OCI-LY7 (cell line): ENCODE data around the gene SPON1. TPM values are rescaled to one million over a fixed set of nuclear protein-coding genes. Genes with fewer than 3 reads are reported as not detected.

Experiments used
- BruUV-seq: library from RNA; stranded (reverse); fragments of 400-500 nt; replicated peaks from 2 replicates; lab custom pipeline; 2021; lab: Mats Ljungman, UMichigan
- CTCF ChIA-PET: fragments of 300-600 bp; sonication (Branson Sonifier 250); formaldehyde crosslinking; loops from one replicate; lab custom pipeline; 2022; ENCODE audit warnings: antibody characterized with exemption; ENCODE audit not compliant: unreplicated experiment; lab: Charles Lee
- POLR2A ChIA-PET: fragments of 300-600 bp; sonication (Branson Sonifier 250); formaldehyde crosslinking; loops from one replicate; lab custom pipeline; 2022; ENCODE audit warnings: antibody characterized with exemption; lab: Charles Lee
- DNase-seq: peaks from one replicate; pipeline ENCODE4 v3.0.0-alpha.2; 2015; ENCODE audit warnings: low spot score
- H2AFZ ChIP-seq: fragments of 200-600 bp; sonication (generic), shearing (Covaris generic); 2 replicates; pipeline ENCODE4 v1.6.1; 2014; ENCODE audit warnings: mild to moderate bottlenecking, antibody characterized with exemption, low read length, moderate library complexity
- H3K27ac ChIP-seq: fragments of 200-600 bp; sonication (generic); 2 replicates; pipeline ENCODE4 v1.5.1; 2014; ENCODE audit warnings: mixed run types, low read depth, mild to moderate bottlenecking, moderate library complexity, low read length, inconsistent platforms; ENCODE audit not compliant: poor library complexity, severe bottlenecking
- H3K36me3 ChIP-seq: fragments of 200-600 bp; sonication (generic); 2 replicates; pipeline ENCODE4 v1.6.1; 2014; ENCODE audit warnings: mild to moderate bottlenecking, antibody characterized with exemption, low read length, moderate library complexity, mixed read lengths; ENCODE audit not compliant: insufficient read depth
- H3K4me1 ChIP-seq: fragments of 200-600 bp; sonication (generic); 2 replicates; pipeline ENCODE4 v1.5.1; 2014; ENCODE audit warnings: mild to moderate bottlenecking, low read length; ENCODE audit not compliant: insufficient read depth, poor library complexity, severe bottlenecking
- H3K4me2 ChIP-seq: fragments of 200-600 bp; sonication (generic); 2 replicates; pipeline ENCODE4 v1.6.1; 2014; ENCODE audit warnings: mild to moderate bottlenecking, low read length
- H3K4me3 ChIP-seq: fragments of 200-600 bp; sonication (generic); 2 replicates; pipeline ENCODE4 v1.5.1; 2014; ENCODE audit warnings: mild to moderate bottlenecking, low read depth, low read length; ENCODE audit not compliant: poor library complexity, severe bottlenecking
- H3K79me2 ChIP-seq: fragments of 200-600 bp; sonication (generic); 2 replicates; pipeline ENCODE4 v1.6.1; 2016; ENCODE audit warnings: low read depth, mild to moderate bottlenecking, low read length, moderate library complexity, mixed read lengths; ENCODE audit not compliant: insufficient read depth
- H3K9me2 ChIP-seq: fragments of 200-600 bp; sonication (generic); 2 replicates; pipeline ENCODE4 v1.6.1; 2016; ENCODE audit warnings: mild to moderate bottlenecking, low read length, mixed read lengths; ENCODE audit not compliant: insufficient read depth
- H3K9me3 ChIP-seq: fragments of 200-600 bp; sonication (generic); 2 replicates; pipeline ENCODE4 v1.6.1; 2014; ENCODE audit warnings: mild to moderate bottlenecking, mixed run types, low read length, mixed read lengths
- H4K20me1 ChIP-seq: fragments of 200-600 bp; sonication (generic); 2 replicates; pipeline ENCODE4 v1.6.1; 2014; ENCODE audit warnings: mild to moderate bottlenecking, antibody characterized with exemption, low read length, moderate library complexity, mixed read lengths; ENCODE audit not compliant: insufficient read depth
- CTCF ChIP-seq: fragments of 200-600 bp; sonication (generic); conservative IDR thresholded peaks from 2 replicates; pipeline ENCODE4 v1.5.1; 2014; ENCODE audit warnings: mild to moderate bottlenecking, antibody characterized with exemption, low read length, moderate library complexity, mixed read lengths
- EZH2phosphoT487 ChIP-seq: fragments of 200-600 bp; sonication (generic); IDR thresholded peaks from 2 replicates; pipeline ENCODE4 v1.6.1; 2018; ENCODE audit warnings: low read depth, borderline replicate concordance, mild to moderate bottlenecking, mixed run types, antibody characterized with exemption, low read length, moderate library complexity, mixed read lengths
- intact Hi-C: fragments of 100-400 bp; cut with micrococcal nuclease; formaldehyde crosslinking; loops from one replicate; pipeline ENCODE4 v1.10.0; 2022; ENCODE audit not compliant: unreplicated experiment
- total RNA-seq, 2 experiments: library from RNA; depleted of rRNA in 1 of 2; stranded (reverse); fragments of >200 nt in 1 of 2; shearing (Covaris generic) in 1 of 2; gene quantifications; 2 replicates each; pipeline ENCODE4 v1.2.3, GENCODE V29; 2014 to 2022

Gene SPON1
- total RNA-seq, 2 experiments from 2014 or later, result 0.38 TPM; not detected in 1

GRCh38 chr11:14094481-14095037, 132.0 kb downstream of the SPON1 start:
- Histone ChIP-seq H3K9me2 (no peaks in the 10 kb centered on the region), H3K4me2 (no peak overlapping the region), H3K79me2 (no peaks in the 10 kb centered on the region), H4K20me1 (no peaks in the 10 kb centered on the region), H3K4me3 (no peak overlapping the region), H2AFZ (no peak overlapping the region), H3K9me3 (no peaks in the 10 kb centered on the region), H3K36me3 (no peaks in the 10 kb centered on the region), H3K27ac (no peak overlapping the region), H3K4me1 (peaks cover 8% of the 10 kb centered on the region)
- intact Hi-C loops, result no loop called here
- BruUV-seq, result no TSS peak
- TF ChIP-seq CTCF (no peak), EZH2phosphoT487 (no peak)
- no peak for DNase-seq
- ChIA-PET CTCF (no interaction called here), POLR2A (interaction anchor here (0.5 kb wide), 1 partner anchor 125 kb away, joined by 4 read pairs; no protein-coding TSS in a partner anchor)

- Histone ChIP-seq H3K4me3 (no peak overlapping the region), H3K27ac (no peak overlapping the region), H3K79me2 (no peaks in the 10 kb centered on the region), H3K9me3 (no peaks in the 10 kb centered on the region), H2AFZ (no peak overlapping the region), H4K20me1 (no peaks in the 10 kb centered on the region), H3K4me2 (no peak overlapping the region), H3K4me1 (peaks cover 8% of the 10 kb centered on the region), H3K9me2 (no peaks in the 10 kb centered on the region), H3K36me3 (no peaks in the 10 kb centered on the region)
- ChIA-PET POLR2A (interaction anchor here (1.1 kb wide), 1 partner anchor 16 kb away, joined by 3 read pairs; no protein-coding TSS in a partner anchor), CTCF (no interaction called here)
- DNase-seq, result no peak
- intact Hi-C loops, result no loop called here
- BruUV-seq, result no TSS peak
- no peak for TF ChIP-seq EZH2phosphoT487
- no peak for TF ChIP-seq CTCF
Observed at GRCh38 chr11:14095882-14096281, 133.4 kb downstream of the SPON1 start.

- H3K4me1 ChIP-seq, result peaks cover 8% of the 10 kb centered on the region
- H3K4me3 ChIP-seq, result no peak overlapping the region
- ChIA-PET POLR2A (interaction anchor here (0.5 to 1.1 kb wide), 2 partner anchors 11 to 17 kb away, joined by 3 to 4 read pairs; no protein-coding TSS in a partner anchor), CTCF (no interaction called here)
- H3K27ac ChIP-seq, result no peak overlapping the region
- H3K9me3 ChIP-seq, result no peaks in the 10 kb centered on the region
- no peaks in the 10 kb centered on the region for H4K20me1 ChIP-seq
- no peak for DNase-seq
- no TSS peak for BruUV-seq
- no peaks in the 10 kb centered on the region for H3K9me2 ChIP-seq
- TF ChIP-seq EZH2phosphoT487 (no peak), CTCF (no peak)
- no peaks in the 10 kb centered on the region for H3K79me2 ChIP-seq
- H2AFZ ChIP-seq, result no peak overlapping the region
- H3K4me2 ChIP-seq, result no peak overlapping the region
- no peaks in the 10 kb centered on the region for H3K36me3 ChIP-seq
- intact Hi-C loops, result no loop called here
Observed at GRCh38 chr11:14096606-14097005, 134.1 kb downstream of the SPON1 start.
